Measurements from ENCODE around the gene FGD6. TPM values are rescaled to one million over a fixed set of nuclear protein-coding genes. Genes with fewer than 3 reads are reported as not detected.
"Not testable (repeated sequence)": the region's sequence is repeated elsewhere in the genome, so short reads cannot be mapped to it uniquely, and the experiment has no call there.

The FGD6 gene
- total RNA-seq, 4 donors from 2014 or later, result 14.9 to 24.3 (median 22.4) TPM

GRCh38 chr12:95240556-95240955, 23.3 kb upstream of the FGD6 start:
- Histone ChIP-seq H3K27me3 (no peaks in the 10 kb centered on the region), H3K4me1 (no peaks in the 10 kb centered on the region), H3K9me3 (no peaks in the 10 kb centered on the region), H3K4me3 (no peak overlapping the region), H3K27ac (no peak overlapping the region), H3K36me3 (peaks cover 0 to 9% (median 0%) of the 10 kb centered on the region in 3 donors)
- DNase-seq, result no peak
- TF ChIP-seq CTCF (IDR thresholded peaks at IDR 0.05), result no peak
- TF ChIP-seq POLR2A (IDR thresholded peaks at IDR 0.05), result no peak

GRCh38 chr12:95239835-95240234, 22.6 kb upstream of the FGD6 start:
- not testable (repeated sequence) for H3K27me3 ChIP-seq, DNase-seq, H3K27ac ChIP-seq

GRCh38 chr12:95239216-95239615, 21.9 kb upstream of the FGD6 start:
- no peak for TF ChIP-seq POLR2A (IDR thresholded peaks at IDR 0.05)
- no peak for TF ChIP-seq CTCF (IDR thresholded peaks at IDR 0.05)
- Histone ChIP-seq H3K4me1 (no peaks in the 10 kb centered on the region), H3K9me3 (no peaks in the 10 kb centered on the region), H3K27ac (no peak overlapping the region), H3K4me3 (no peak overlapping the region), H3K27me3 (no peaks in the 10 kb centered on the region), H3K36me3 (peaks cover 0 to 12% (median 0%) of the 10 kb centered on the region in 3 donors)
- no peak for DNase-seq

More at GRCh38 chr12:95239835-95240234, 22.6 kb upstream of the FGD6 start:
- not testable (repeated sequence) for H3K4me1 ChIP-seq, H3K36me3 ChIP-seq, H3K9me3 ChIP-seq, H3K4me3 ChIP-seq

GRCh38 chr12:95238150-95238549, 20.9 kb upstream of the FGD6 start:
- no peaks in the 10 kb centered on the region for H3K9me3 ChIP-seq
- no peak overlapping the region for H3K27ac ChIP-seq
- H3K27me3 ChIP-seq, result no peaks in the 10 kb centered on the region
- no peaks in the 10 kb centered on the region for H3K4me1 ChIP-seq
- no peak for DNase-seq
- TF ChIP-seq CTCF (IDR thresholded peaks at IDR 0.05) (no peak), POLR2A (IDR thresholded peaks at IDR 0.05) (no peak)
- no peak overlapping the region for H3K4me3 ChIP-seq
- peaks cover 0 to 13% (median 0%) of the 10 kb centered on the region in 3 donors for H3K36me3 ChIP-seq

- no peak overlapping the region for H3K4me3 ChIP-seq
- H3K36me3 ChIP-seq, result peaks cover 0 to 9% (median 0%) of the 10 kb centered on the region in 3 donors
- no peaks in the 10 kb centered on the region for H3K4me1 ChIP-seq
- no peak for DNase-seq
- no peaks in the 10 kb centered on the region for H3K9me3 ChIP-seq
- H3K27ac ChIP-seq, result no peak overlapping the region
- no peak for TF ChIP-seq POLR2A (IDR thresholded peaks at IDR 0.05)
- TF ChIP-seq CTCF (IDR thresholded peaks at IDR 0.05), result no peak
- no peaks in the 10 kb centered on the region for H3K27me3 ChIP-seq
Observed at GRCh38 chr12:95237315-95237714, 20.0 kb upstream of the FGD6 start.

- H3K27ac ChIP-seq, H3K4me1 ChIP-seq, DNase-seq, H3K9me3 ChIP-seq, H3K36me3 ChIP-seq, H3K4me3 ChIP-seq, H3K27me3 ChIP-seq: not testable (repeated sequence)
Observed at GRCh38 chr12:95235621-95236020, 18.4 kb upstream of the FGD6 start.

GRCh38 chr12:95234187-95234586, 16.9 kb upstream of the FGD6 start:
- not testable (repeated sequence) for H3K27ac ChIP-seq, H3K4me3 ChIP-seq, H3K9me3 ChIP-seq, H3K4me1 ChIP-seq, H3K27me3 ChIP-seq, H3K36me3 ChIP-seq, DNase-seq
